HepG2 (cell line): ENCODE results near the gene BSG. TPM values are rescaled to one million over a fixed set of nuclear protein-coding genes. Genes with fewer than 3 reads are reported as not detected.
A peak's percentile ranks its signal among the peaks of the same experiment; 100 is the strongest.

Source experiments
- AGO1 ChIP-seq: fragments of 200-400 bp; formaldehyde crosslinking; IDR thresholded peaks from 2 replicates; pipeline ENCODE4 v1.6.1; 2017; ENCODE audit warnings: mild to moderate bottlenecking, low read depth, low read length, moderate library complexity; ENCODE audit not compliant: poor library complexity, severe bottlenecking
- ARID3A ChIP-seq: IDR thresholded peaks from 2 replicates; pipeline ENCODE4 v1.6.1; 2012; ENCODE audit warnings: low read depth, low read length, improper control_type of control experiment
- ARNTL ChIP-seq: sonication (generic); formaldehyde crosslinking; IDR thresholded peaks from 2 replicates; pipeline ENCODE4 v1.4.0; 2020; ENCODE audit warnings: mild to moderate bottlenecking, missing genetic modification reagents
- CHD4 ChIP-seq: fragments of 200-600 bp; sonication (generic); IDR thresholded peaks from 2 replicates; pipeline ENCODE4 v1.7.0; 2017; ENCODE audit warnings: mild to moderate bottlenecking, low read length, borderline replicate concordance
- FOSL1 ChIP-seq: sonication (generic); formaldehyde crosslinking; IDR thresholded peaks from 2 replicates; pipeline ENCODE4 v1.9.0; 2021; ENCODE audit warnings: missing genetic modification reagents, borderline replicate concordance
- GPN1 ChIP-seq: sonication (generic); formaldehyde crosslinking; IDR thresholded peaks from 2 replicates; pipeline ENCODE4 v1.5.1; 2020; ENCODE audit warnings: missing genetic modification reagents, borderline replicate concordance
- HOXA5 ChIP-seq: sonication (generic); formaldehyde crosslinking; IDR thresholded peaks from 2 replicates; pipeline ENCODE4 v1.4.0; 2020; ENCODE audit warnings: missing genetic modification reagents
- ONECUT2 ChIP-seq: sonication (generic); formaldehyde crosslinking; IDR thresholded peaks from 2 replicates; pipeline ENCODE4 v1.4.0; 2020; ENCODE audit warnings: missing genetic modification reagents
- ZBTB39 ChIP-seq: sonication (generic); formaldehyde crosslinking; IDR thresholded peaks from 2 replicates; pipeline ENCODE4 v1.5.0; 2020; ENCODE audit warnings: missing genetic modification reagents
- ZBTB46 ChIP-seq: sonication (generic); formaldehyde crosslinking; IDR thresholded peaks from 2 replicates; pipeline ENCODE4 v1.4.0; 2020; ENCODE audit warnings: mild to moderate bottlenecking, missing genetic modification reagents, borderline replicate concordance
- ZC3H4 ChIP-seq: sonication (generic); formaldehyde crosslinking; IDR thresholded peaks from 2 replicates; pipeline ENCODE4 v1.4.0; 2020; ENCODE audit warnings: missing genetic modification reagents, borderline replicate concordance
- ZKSCAN8 ChIP-seq: IDR thresholded peaks from 2 replicates; pipeline ENCODE4 v1.6.1; 2016; ENCODE audit warnings: borderline replicate concordance, missing genetic modification reagents, missing compliant biosample characterization
- ZNF318 ChIP-seq: sonication (generic); formaldehyde crosslinking; IDR thresholded peaks from 2 replicates; pipeline ENCODE4 v1.4.0; 2020; ENCODE audit warnings: mild to moderate bottlenecking, missing genetic modification reagents
- ZNF484 ChIP-seq: sonication (generic); formaldehyde crosslinking; IDR thresholded peaks from 2 replicates; pipeline ENCODE4 v1.5.1; 2020; ENCODE audit warnings: mild to moderate bottlenecking, low read depth, missing genetic modification reagents, borderline replicate concordance
- polyA plus RNA-seq, 8 experiments: library from polyadenylated mRNA; depleted of rRNA in 3 of 8; stranded (reverse) in 7 of 8; unstranded in 1 of 8; fragments of >200 nt; fragmentation: Illumina TruSeq in 4 of 8; extraction: Trizol in 4 of 8; gene quantifications; 2 replicates each; pipeline versions ENCODE4 v1.2.1 to v1.2.3, GENCODE V29; 2011 to 2016; ENCODE audit warnings: low read depth in 4 of 8, missing spikeins in 1 of 8, mixed read lengths in 1 of 8; ENCODE audit not compliant: insufficient read depth in 1 of 8
- total RNA-seq, 5 experiments: library from RNA; depleted of rRNA; stranded (reverse); fragments of >200 nt; fragmentation: Illumina TruSeq; extraction: Trizol; gene quantifications; 2 replicates each; pipeline ENCODE4 v1.2.3, GENCODE V29; 2016; ENCODE audit warnings: low read depth in 1 of 5

Gene BSG
- total and polyA plus RNA-seq, 2 of the 13 experiments (the other 11 are each of a cell fraction or from before 2014, with no cell fraction given) = 309 to 754 TPM

GRCh38 chr19:531009-531752 lies 41.2 kb upstream of the BSG start (continued):
- TF ChIP-seq ZNF318 (CRISPR knock-in tag) (no peak), ZBTB46 (CRISPR knock-in tag) (0 out of 2 replicates have a peak, but pooled peaks have one; percentile 23), AGO1 (no peak), CHD4 (no peak; the same call in 1 of the 2 replicates), FOSL1 (CRISPR knock-in tag) (no peak), ZC3H4 (CRISPR knock-in tag) (no peak), ZKSCAN8 (CRISPR knock-in tag) (no peak; the same call in 1 of the 2 replicates), ONECUT2 (no peak), ARNTL (no peak; the same call in 1 of the 2 replicates), GPN1 (CRISPR knock-in tag) (no peak), HOXA5 (CRISPR knock-in tag) (no peak; the same call in 1 of the 2 replicates), ZBTB39 (CRISPR knock-in tag) (no peak), ZNF484 (CRISPR knock-in tag) (no peak), ARID3A (no peak)
